HG03442 (cell line): ENCODE measurements around the gene HOXD11.
A peak's percentile ranks its signal among the peaks of the same experiment; 100 is the strongest.

Source experiments
- ATAC-seq: cut with Tn5 transposase; IDR thresholded peaks from one replicate; pipeline ENCODE4 v1.9.1; 2021; ENCODE audit warnings: mild to moderate bottlenecking, moderate library complexity; ENCODE audit not compliant: unreplicated experiment

The HOXD11 gene

GRCh38 chr2:176093145-176093897, 13.8 kb upstream of the HOXD11 start:
- no peak for ATAC-seq

GRCh38 chr2:176093898-176094249, 13.2 kb upstream of the HOXD11 start:
- ATAC-seq, result no peak

DNA sequence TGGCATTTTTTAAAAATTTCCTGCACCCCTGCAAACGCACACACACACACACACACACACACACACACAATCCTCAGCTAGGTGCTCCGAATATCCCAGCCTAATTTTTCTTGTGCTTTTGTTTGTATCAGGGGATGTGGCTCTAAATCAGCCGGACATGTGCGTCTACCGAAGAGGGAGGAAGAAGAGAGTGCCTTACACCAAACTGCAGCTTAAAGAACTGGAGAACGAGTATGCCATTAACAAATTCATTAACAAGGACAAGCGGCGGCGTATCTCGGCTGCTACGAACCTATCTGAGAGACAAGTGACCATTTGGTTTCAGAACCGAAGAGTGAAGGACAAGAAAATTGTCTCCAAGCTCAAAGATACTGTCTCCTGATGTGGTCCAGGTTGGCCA, 12.7 kb upstream of the HOXD11 start:
- no peak for ATAC-seq

DNA sequence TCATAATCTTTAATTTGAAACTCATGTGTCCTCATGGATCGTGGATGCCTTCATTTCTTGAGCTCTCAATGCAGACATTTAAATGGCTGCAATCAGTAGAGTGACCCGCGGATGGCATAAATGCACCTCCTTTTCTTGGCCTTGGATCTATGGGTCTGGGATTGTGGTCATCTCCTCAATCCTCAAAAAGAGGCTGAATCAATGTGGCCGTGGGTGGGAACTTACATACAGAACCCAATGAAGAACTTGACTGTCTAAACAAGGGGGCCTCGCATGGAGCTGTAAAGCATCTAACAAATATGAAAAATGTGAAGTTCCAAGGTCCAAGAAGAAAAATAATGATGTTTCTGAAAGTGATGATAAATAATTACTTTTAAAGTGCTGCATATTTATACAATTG, 11.7 kb upstream of the HOXD11 start:
- no peak for ATAC-seq

GRCh38 chr2:176096243-176096985, 10.7 kb upstream of the HOXD11 start:
- no peak for ATAC-seq

- ATAC-seq, result peak; percentile 85
These were observed 9.9 kb upstream of the HOXD11 start for GRCh38 chr2:176096986-176097819.

GRCh38 chr2:176097820-176098365, 9.2 kb upstream of the HOXD11 start:
- ATAC-seq, result no peak

DNA sequence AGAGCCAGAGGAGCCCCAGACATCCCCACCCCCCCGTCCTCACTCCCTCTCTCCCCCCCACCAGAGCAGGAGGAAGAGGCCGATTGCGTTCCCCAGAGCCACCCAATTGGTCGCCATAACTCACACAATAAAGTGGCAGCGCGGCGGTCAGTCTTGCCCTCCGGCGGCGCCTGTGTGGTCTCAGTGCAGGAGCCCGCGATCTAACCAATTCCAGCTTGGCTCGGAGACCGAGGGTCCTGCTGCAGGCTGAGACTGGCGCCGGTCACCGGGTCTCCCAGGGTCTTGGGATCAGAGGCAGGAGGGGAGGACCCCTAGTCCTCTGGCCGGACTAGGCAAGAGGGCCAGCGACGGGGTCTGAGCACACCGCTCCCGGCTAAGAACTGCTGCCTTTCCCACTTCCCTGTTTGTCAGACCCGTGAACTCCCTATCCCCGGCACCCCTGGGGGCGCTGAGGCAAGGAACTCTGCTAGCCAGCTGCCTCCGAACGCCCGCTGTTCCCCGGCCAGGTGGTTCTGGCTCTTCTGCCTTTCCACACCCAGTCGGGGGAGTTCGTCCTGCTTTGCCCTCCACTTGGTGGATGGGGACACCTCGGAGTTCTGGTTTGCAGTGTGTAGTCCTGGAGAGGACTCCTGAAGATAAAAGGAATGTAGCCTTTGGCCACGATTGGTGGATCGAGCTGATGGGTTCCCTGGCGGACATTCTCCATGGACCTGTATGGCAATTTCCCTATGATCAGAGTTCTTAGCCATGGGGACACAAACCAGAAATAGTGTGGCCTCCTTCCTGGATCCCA, 8.5 kb upstream of the HOXD11 start:
- ATAC-seq, result no peak

DNA sequence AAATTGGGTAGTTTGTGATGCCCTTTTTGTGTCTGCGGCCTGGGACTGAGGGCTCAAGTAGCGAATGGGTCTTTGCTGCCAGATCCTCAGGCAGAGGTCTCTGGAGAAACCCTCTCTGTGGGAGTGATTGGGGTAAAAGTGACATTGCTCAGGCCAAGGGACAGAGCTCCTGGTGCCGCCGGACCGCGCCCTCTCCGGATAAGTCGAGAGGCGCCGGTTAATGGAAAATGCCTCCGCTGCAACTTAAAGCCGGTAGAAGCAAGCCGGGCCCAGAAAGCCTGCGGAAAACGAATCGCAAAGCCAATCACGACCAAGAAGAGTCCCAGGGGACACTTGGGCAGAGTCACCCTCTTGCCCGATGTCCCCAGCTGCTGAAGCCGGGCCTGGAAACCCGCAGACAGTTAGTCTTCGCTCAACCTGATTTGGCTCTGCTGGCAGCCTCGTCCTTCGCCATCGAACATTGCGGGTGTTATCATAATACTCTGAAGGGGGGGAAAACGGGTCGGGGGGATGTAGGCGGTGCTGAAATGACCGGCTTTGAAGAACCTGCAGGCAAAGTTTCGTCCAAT, 7.8 kb upstream of the HOXD11 start:
- no peak for ATAC-seq

DNA sequence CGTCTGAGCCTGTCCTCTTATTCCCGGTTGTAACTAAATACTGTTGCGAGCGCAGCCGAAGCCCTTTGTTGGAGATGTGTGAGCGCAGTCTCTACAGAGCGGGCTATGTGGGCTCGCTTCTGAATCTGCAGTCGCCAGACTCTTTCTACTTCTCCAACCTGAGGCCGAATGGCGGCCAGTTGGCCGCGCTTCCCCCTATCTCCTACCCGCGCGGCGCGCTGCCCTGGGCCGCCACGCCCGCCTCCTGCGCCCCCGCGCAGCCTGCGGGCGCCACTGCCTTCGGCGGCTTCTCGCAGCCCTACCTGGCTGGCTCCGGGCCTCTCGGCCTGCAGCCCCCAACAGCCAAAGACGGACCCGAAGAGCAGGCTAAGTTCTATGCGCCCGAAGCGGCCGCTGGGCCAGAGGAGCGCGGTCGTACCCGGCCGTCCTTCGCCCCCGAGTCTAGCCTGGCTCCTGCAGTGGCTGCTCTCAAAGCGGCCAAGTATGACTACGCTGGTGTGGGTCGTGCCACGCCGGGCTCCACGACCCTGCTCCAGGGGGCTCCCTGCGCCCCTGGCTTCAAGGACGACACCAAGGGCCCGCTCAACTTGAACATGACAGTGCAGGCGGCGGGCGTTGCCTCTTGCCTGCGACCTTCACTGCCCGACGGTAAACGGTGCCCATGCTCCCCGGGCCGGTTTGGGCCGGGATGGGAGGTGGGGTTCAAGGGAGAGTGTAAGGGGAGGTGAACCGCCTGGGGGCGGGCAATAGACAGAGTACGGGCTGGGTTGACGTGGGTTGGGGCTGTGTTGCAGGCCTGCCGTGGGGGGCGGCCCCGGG, 7.1 kb upstream of the HOXD11 start, which contains the start of gene HOXD12:
HOXD12 (plus strand) TSS at position 68 of the 819 bp plus-strand sequence; CDS start at position 75, 7 bp downstream.
- no peak for ATAC-seq

DNA sequence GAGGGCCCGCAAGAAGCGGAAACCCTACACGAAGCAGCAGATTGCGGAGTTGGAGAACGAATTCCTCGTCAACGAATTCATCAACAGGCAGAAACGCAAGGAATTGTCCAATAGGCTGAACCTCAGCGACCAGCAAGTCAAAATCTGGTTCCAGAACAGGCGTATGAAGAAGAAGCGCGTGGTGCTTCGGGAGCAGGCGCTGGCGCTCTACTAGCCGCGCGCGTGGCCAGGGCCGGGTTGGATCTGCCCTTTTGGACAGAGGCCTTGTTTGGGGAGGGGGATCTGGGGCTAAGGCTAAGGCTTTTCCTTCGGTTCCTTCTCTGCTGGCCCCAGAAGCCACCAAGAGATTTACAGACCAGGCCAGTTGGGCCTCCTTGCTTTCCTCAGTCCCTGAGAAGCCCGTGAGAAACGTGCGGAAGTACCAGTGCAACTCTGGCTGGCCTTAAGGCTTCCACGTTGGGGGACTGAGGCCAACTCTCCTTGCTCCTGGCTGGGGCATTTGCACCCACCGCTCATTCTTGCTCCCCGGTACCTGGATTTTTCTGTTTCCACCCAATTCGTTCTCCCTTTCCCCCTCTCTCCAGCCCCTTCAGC, 6.4 kb upstream of the HOXD11 start:
- ATAC-seq, result no peak

DNA sequence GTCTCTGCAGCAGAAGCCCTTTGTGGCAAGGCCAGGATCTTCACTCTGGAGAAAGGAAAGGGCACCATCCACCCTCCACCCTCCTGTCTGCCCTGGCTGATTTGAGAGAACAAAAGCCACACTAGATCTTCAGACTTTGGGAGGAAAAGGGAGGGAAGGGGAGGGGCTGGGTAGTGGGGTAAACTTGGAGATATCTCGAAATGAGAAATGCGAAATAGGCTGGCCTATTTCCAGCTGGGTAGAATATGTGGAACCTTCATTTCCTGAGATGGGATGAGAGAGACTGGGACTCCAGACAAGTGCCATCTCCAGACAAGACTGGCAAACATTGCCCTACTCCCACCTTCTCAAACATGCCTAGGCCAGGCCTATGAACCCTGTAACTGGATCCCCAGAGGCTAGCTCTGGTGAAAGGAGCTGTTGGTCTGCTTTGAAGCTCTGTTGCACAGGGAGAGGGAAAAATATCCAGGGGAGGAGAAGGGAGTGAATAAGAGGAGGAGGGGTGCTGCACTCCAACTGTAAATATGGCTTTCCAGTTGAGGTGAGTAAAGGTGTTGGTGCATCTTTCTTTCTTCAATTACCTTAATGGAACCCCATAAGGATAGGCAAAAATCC, 5.8 kb upstream of the HOXD11 start:
- no peak for ATAC-seq

DNA sequence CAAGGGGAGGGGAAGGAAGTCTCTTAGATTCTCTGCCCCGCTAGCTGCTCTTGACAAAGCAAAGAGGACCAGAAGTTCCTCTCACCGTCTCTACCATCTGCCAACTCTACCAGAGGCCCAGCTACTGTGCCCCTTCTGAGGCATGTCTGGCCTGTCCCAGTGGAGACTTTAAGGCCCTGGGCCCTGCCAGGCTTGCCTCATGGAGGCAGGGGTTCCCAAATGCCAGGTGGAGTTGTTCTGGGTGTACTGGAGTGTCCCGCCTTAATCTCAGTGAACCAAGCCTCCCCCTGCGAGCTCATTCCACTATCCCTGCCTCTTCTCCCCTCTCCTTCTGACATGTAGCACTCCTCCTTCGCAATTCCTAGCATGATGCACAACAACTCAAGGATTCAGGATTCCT, 5.2 kb upstream of the HOXD11 start:
- no peak for ATAC-seq

DNA sequence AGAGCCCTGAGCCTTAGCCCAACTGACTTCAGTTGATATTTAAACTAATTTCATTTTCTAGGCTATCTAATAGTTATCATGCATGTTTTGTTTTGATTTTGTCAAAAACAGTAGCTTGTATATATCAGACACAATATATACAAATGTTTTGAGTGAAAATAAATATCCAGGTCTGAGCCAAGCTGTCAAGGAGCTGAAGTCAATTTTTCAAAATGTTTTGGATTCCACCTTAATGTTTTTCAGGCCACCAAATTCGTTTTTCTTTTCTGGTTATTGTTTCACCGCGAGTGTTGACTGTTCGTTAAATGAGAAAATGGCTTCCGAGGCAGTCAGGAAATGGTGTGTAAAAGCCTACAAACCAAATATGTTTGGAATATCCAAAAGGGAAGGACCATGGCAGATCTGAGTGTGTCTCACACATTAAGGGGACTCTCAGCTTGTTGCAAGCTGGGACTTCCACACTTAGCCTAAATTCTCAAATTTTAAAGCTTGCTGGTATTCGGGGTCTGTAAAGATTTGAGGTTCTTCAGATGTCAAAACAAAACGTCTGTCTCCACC, 4.7 kb upstream of the HOXD11 start:
- ATAC-seq, result no peak

DNA sequence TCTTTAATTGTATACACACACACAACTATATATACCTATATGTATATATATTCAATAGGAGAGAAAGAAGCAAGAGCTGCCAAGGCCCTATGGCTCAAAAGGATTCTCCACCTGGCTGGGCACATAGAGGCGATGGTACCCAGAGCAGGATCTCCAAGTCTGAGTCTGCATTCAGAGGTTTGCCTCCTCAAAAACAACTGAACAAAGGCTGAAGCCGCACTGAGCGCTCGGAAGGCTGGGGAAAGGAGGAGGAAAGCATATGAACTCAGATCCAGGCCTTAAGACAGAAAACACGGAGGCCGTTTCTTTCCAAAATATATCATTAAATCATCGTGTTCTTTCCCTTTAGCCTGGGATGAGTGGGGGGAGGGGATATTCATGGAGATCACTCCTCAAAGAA, 3.9 kb upstream of the HOXD11 start:
- ATAC-seq, result no peak

GRCh38 chr2:176103742-176104315, 3.3 kb upstream of the HOXD11 start:
- no peak for ATAC-seq

GRCh38 chr2:176104316-176105077, 2.6 kb upstream of the HOXD11 start:
- ATAC-seq, result no peak
